K562 (cell line): Measurements from ENCODE around the gene RNASE4. TPM values are rescaled to one million over a fixed set of nuclear protein-coding genes. Genes with fewer than 3 reads are reported as not detected.

Experiments used
- ARID4B ChIP-seq: sonication (generic); formaldehyde crosslinking; IDR thresholded peaks from 2 replicates; pipeline ENCODE4 v1.8.0; 2022; ENCODE audit warnings: mild to moderate bottlenecking, missing genetic modification reagents
- FOXK2 ChIP-seq, 2 experiments: fragments of 450-650 bp; IDR thresholded peaks in 1 of 2; conservative IDR thresholded peaks in 1 of 2; 2 replicates each; pipeline ENCODE4 v1.6.1; 2016; ENCODE audit warnings: low read depth in 2 of 2, mild to moderate bottlenecking in 1 of 2
- KAT7 ChIP-seq: sonication (generic); formaldehyde crosslinking; IDR thresholded peaks from 2 replicates; pipeline ENCODE4 v1.8.0; 2022; ENCODE audit warnings: missing genetic modification reagents, mild to moderate bottlenecking, borderline replicate concordance
- POLR2B ChIP-seq: fragments of 450-650 bp; IDR thresholded peaks from 2 replicates; pipeline ENCODE4 v1.6.1; 2018; ENCODE audit warnings: low read depth; ENCODE audit not compliant: partially characterized antibody
- POLR3A ChIP-seq: IDR thresholded peaks from 2 replicates; pipeline ENCODE4 v1.6.1; 2011; ENCODE audit warnings: borderline replicate concordance, mild to moderate bottlenecking, moderate library complexity; ENCODE audit not compliant: insufficient read length, insufficient read depth; ENCODE audit errors: extremely low read depth
- U2AF2 ChIP-seq: fragments of 200-400 bp; formaldehyde crosslinking; optimal IDR thresholded peaks from 2 replicates; pipeline ENCODE3; 2017; ENCODE audit warnings: low read depth, mild to moderate bottlenecking, low read length
- ZFX ChIP-seq: sonication (generic); formaldehyde crosslinking; IDR thresholded peaks from 2 replicates; pipeline ENCODE4 v1.8.0; 2022; ENCODE audit warnings: mild to moderate bottlenecking, missing genetic modification reagents, moderate library complexity
- ZNF24 ChIP-seq: fragments of 450-650 bp; IDR thresholded peaks from 2 replicates; pipeline ENCODE4 v1.6.1; 2016
- polyA plus RNA-seq, 8 experiments: library from polyadenylated mRNA; depleted of rRNA in 4 of 8; stranded (reverse) in 5 of 8; unstranded in 3 of 8; fragments of >200 nt; fragmentation: Nextera tagmentation in 2 of 8; fragmentation: Illumina TruSeq in 1 of 8; extraction: Ambion mirVana in 2 of 8; extraction: Trizol in 1 of 8; gene quantifications; 2 replicates each; pipeline versions ENCODE4 v1.2.1 to v1.2.3, GENCODE V29; 2011 to 2014; ENCODE audit warnings: inconsistent platforms in 1 of 8, missing spikeins in 1 of 8
- total RNA-seq, 7 experiments: library from RNA; depleted of rRNA in 6 of 7; stranded (reverse); fragments of >200 nt in 6 of 7; fragmentation: Illumina TruSeq in 2 of 7; extraction: Trizol in 2 of 7; gene quantifications; 2 replicates each; pipeline versions ENCODE4 v1.2.1 to v1.2.3, GENCODE V29; 2011 to 2021; ENCODE audit warnings: low replicate concordance in 1 of 7
- TF ChIP-seq, protein P1 (sequence below): fragments of 450-650 bp; IDR thresholded peaks from 2 replicates; pipeline ENCODE4 v1.6.1; 2016; ENCODE audit warnings: low read depth

The RNASE4 gene
- total and polyA plus RNA-seq, 9 of the 15 experiments (the other 6 are each of a cell fraction or from before 2014, with no cell fraction given), result 0.09 to 0.22 (median 0.13) TPM; not detected in 2

- TF ChIP-seq, protein P1, sequence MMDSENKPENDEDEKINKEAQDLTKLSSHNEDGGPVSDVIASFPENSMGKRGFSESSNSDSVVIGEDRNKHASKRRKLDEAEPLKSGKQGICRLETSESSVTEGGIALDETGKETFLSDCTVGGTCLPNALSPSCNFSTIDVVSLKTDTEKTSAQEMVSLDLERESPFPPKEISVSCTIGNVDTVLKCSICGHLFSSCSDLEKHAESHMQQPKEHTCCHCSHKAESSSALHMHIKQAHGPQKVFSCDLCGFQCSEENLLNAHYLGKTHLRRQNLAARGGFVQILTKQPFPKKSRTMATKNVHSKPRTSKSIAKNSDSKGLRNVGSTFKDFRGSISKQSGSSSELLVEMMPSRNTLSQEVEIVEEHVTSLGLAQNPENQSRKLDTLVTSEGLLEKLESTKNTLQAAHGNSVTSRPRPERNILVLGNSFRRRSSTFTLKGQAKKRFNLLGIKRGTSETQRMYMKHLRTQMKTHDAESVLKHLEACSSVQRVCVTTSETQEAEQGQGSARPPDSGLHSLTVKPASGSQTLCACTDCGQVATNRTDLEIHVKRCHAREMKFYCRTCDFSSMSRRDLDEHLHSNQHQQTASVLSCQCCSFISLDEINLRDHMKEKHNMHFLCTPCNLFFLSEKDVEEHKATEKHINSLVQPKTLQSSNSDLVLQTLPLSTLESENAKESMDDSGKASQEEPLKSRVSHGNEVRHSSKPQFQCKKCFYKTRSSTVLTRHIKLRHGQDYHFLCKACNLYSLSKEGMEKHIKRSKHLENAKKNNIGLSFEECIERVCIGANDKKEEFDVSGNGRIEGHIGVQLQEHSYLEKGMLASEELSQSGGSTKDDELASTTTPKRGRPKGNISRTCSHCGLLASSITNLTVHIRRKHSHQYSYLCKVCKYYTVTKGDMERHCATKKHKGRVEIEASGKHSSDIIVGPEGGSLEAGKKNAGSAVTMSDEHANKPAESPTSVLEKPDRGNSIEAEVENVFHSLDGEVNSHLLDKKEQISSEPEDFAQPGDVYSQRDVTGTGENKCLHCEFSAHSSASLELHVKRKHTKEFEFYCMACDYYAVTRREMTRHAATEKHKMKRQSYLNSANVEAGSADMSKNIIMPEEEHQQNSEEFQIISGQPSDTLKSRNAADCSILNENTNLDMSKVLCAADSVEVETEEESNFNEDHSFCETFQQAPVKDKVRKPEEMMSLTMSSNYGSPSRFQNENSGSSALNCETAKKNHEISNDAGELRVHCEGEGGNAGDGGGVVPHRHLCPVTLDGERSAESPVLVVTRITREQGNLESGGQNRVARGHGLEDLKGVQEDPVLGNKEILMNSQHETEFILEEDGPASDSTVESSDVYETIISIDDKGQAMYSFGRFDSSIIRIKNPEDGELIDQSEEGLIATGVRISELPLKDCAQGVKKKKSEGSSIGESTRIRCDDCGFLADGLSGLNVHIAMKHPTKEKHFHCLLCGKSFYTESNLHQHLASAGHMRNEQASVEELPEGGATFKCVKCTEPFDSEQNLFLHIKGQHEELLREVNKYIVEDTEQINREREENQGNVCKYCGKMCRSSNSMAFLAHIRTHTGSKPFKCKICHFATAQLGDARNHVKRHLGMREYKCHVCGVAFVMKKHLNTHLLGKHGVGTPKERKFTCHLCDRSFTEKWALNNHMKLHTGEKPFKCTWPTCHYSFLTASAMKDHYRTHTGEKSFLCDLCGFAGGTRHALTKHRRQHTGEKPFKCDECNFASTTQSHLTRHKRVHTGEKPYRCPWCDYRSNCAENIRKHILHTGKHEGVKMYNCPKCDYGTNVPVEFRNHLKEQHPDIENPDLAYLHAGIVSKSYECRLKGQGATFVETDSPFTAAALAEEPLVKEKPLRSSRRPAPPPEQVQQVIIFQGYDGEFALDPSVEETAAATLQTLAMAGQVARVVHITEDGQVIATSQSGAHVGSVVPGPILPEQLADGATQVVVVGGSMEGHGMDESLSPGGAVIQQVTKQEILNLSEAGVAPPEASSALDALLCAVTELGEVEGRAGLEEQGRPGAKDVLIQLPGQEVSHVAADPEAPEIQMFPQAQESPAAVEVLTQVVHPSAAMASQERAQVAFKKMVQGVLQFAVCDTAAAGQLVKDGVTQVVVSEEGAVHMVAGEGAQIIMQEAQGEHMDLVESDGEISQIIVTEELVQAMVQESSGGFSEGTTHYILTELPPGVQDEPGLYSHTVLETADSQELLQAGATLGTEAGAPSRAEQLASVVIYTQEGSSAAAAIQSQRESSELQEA, result peak; percentile 75
- TF ChIP-seq ARID4B (CRISPR knock-in tag) (0 out of 2 replicates have a peak, but pooled peaks have one; percentile 32), ZNF24 (0 out of 2 replicates have a peak, but pooled peaks have one; percentile 6), KAT7 (CRISPR knock-in tag) (no peak), POLR3A (peak; percentile 91), FOXK2 (conservative IDR thresholded peaks at IDR 0.05 in 1 of 2, IDR thresholded peaks at IDR 0.05 in 1 of 2; ENCODE audit: low read depth in 2 of 2) (peak in 1 of 2 experiments; percentile 75; a peak in 2 of 4 replicates), ZFX (CRISPR knock-in tag) (peak; percentile 16; the same call in 1 of the 2 replicates), POLR2B (no peak), U2AF2 (no peak)
These were observed at the start of gene RNASE4 (continued) for GRCh38 chr14:20683891-20684661.
